ENCODE data around the gene SPEN. TPM values are rescaled to one million over a fixed set of nuclear protein-coding genes. Genes with fewer than 3 reads are reported as not detected.

Gene SPEN
- total and polyA plus RNA-seq, 9 of the 15 experiments (the other 6 are each of a cell fraction or from before 2014, with no cell fraction given), result 5.7 to 87.5 (median 27.2) TPM

GRCh38 chr1:15849775-15850324 is 2.3 kb downstream of the SPEN start (continued):
- TF ChIP-seq, protein P1, sequence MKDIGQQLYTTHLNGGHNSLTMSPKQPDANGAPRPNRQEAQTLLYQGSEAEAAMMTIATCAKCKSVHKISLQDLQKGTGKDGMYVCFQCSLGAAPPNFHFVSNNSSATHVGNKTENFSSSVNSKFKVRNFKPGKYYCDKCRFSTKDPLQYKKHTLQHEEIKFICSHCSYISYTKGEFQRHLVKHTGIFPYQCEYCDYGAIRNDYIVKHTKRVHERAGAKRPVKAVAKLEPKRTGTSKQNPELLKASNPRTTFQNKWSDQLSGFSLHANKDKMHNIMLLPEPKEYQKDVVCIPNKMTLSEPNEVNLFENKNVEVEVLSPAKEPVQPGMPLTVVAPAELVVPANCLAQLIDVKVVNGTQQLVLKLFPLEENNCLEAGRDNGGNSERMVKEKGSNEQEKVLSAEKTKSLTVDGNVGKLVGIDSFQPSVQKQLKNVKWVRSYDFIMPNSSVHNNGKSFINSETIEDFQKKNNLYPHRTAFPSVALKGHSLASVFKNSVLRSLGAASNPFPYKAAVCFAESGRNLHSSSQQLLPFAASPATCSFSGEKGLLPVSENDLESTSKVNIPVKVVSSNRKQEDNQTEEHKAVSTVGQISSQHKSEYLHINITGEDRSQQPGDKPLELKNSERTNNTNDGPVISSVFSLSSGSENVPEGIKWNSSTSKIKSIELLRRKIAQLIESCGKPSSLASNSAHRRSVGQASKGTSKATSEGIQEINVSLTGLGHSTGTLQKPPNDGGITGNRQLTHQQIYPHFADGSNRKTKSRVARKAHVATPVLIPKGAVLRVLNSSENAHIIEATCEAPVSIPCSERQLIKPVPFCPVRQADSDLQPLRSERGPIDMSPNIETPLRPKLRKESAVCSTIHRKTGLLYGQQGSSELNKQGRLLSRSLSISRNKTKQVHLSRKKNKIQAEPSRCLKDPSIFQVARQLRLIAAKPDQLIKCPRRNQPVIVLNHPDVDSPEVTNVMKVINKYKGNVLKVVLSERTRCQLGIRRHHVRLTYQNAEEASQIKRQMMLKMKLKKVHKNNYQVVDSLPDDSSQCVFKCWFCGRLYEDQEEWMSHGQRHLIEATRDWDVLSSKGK (CRISPR knock-in tag; IDR thresholded peaks at IDR 0.05), result no peak
- TF ChIP-seq ZNF121 (CRISPR knock-in tag; conservative IDR thresholded peaks at IDR 0.05) (no peak), ZFP36 (IDR thresholded peaks at IDR 0.05; ENCODE audit: low read depth, low read length, partially characterized antibody) (no peak), ZC3H8 (IDR thresholded peaks at IDR 0.05) (no peak), ILK (tag; IDR thresholded peaks at IDR 0.05; ENCODE audit: borderline replicate concordance, low read depth) (no peak), SMAD3 (CRISPR knock-in tag; conservative IDR thresholded peaks at IDR 0.05) (no peak), HDAC3 (IDR thresholded peaks at IDR 0.05; ENCODE audit: borderline replicate concordance, partially characterized antibody) (peak; percentile 60), ZNF174 (CRISPR knock-in tag; IDR thresholded peaks at IDR 0.05) (no peak), TARDBP (IDR thresholded peaks at IDR 0.05) (no peak), ZSCAN29 (IDR thresholded peaks at IDR 0.05) (no peak), ATF2 (CRISPR knock-in tag; IDR thresholded peaks at IDR 0.05) (no peak)
- TF ChIP-seq, protein P2, sequence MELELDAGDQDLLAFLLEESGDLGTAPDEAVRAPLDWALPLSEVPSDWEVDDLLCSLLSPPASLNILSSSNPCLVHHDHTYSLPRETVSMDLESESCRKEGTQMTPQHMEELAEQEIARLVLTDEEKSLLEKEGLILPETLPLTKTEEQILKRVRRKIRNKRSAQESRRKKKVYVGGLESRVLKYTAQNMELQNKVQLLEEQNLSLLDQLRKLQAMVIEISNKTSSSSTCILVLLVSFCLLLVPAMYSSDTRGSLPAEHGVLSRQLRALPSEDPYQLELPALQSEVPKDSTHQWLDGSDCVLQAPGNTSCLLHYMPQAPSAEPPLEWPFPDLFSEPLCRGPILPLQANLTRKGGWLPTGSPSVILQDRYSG (tag; conservative IDR thresholded peaks at IDR 0.05; ENCODE audit: low read depth), result no peak

All from K562 (cell line).